Skeletal muscle tissue (tissue), 4 donors: ENCODE results near the gene RBM17. TPM values are rescaled to one million over a fixed set of nuclear protein-coding genes. Genes with fewer than 3 reads are reported as not detected.
"Not testable (repeated sequence)": the region's sequence is repeated elsewhere in the genome, so short reads cannot be mapped to it uniquely, and the experiment has no call there.

Experiments used
- H3K27ac ChIP-seq: one replicate; pipeline ENCODE4 v1.7.0; 2013; ENCODE audit warnings: mild to moderate bottlenecking, low read depth, low read length, inconsistent platforms
- H3K27me3 ChIP-seq, 3 donors: one replicate each; pipeline ENCODE4 v1.7.0; 2013; ENCODE audit warnings: low read length in 3 of 3; ENCODE audit not compliant: control insufficient read depth in 3 of 3, insufficient read depth in 3 of 3
- H3K36me3 ChIP-seq, 3 donors: one replicate each; pipeline ENCODE4 v1.7.0; 2013; ENCODE audit warnings: low read length in 3 of 3; ENCODE audit not compliant: control insufficient read depth in 3 of 3, insufficient read depth in 3 of 3
- H3K4me1 ChIP-seq, 3 donors: one replicate each; pipeline ENCODE4 v1.7.0; 2013; ENCODE audit warnings: low read length in 3 of 3, mild to moderate bottlenecking in 3 of 3; ENCODE audit not compliant: control insufficient read depth in 3 of 3, insufficient read depth in 3 of 3
- H3K4me3 ChIP-seq, 3 donors: one replicate each; pipeline ENCODE4 v1.7.0; 2013; ENCODE audit warnings: low read length in 3 of 3
- H3K9ac ChIP-seq, 3 donors: one replicate each; pipeline ENCODE4 v1.7.0; 2013; ENCODE audit warnings: low read length in 3 of 3, mild to moderate bottlenecking in 3 of 3, moderate library complexity in 2 of 3, low read depth in 1 of 3
- H3K9me3 ChIP-seq, 3 donors: one replicate each; pipeline ENCODE4 v1.7.0; 2013; ENCODE audit warnings: low read length in 3 of 3; ENCODE audit not compliant: control insufficient read depth in 3 of 3
- total RNA-seq: library from RNA; depleted of rRNA; stranded (reverse); fragments of >200 nt; gene quantifications from one replicate; pipeline ENCODE4 v1.2.3, GENCODE V29; 2014
- donor health status: Osteomylitis.

RBM17 gene, protein sequence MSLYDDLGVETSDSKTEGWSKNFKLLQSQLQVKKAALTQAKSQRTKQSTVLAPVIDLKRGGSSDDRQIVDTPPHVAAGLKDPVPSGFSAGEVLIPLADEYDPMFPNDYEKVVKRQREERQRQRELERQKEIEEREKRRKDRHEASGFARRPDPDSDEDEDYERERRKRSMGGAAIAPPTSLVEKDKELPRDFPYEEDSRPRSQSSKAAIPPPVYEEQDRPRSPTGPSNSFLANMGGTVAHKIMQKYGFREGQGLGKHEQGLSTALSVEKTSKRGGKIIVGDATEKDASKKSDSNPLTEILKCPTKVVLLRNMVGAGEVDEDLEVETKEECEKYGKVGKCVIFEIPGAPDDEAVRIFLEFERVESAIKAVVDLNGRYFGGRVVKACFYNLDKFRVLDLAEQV
- total RNA-seq: 41.2 TPM

DNA sequence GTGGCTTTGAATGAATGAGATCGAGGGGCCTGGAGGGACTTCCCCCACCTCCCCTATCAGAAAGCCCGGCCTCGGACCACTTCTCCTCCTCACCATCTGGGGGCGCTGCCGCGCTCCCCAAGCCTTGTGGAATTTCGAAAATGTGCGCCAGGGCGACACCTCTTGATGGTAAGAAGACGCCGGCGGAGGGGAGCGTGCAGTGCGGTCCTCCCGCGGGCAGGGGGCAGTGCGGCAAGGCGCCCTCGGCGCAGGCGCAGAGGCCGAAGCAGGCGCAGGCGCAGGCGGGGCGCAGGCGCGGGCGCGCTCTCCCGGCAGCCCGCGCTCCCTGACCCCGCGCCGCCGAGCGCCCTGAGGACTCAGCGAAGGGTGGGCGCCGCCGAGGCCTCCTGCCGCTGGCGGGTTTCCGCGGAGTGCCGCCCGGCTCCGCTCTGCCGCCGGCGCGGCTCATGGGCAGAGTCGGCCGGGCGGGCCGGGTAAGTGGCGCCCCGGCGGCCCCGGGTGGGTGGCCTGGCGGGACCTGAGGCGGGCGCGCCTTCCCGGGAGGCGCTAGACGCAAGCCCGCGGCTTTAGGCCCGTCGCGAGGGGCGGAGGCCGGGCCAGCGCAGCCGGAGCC is at the start of gene RBM17:
Gene RBM17 (plus strand): TSS at position 314 of the 613 bp plus-strand sequence. CDS start 8,032 bp downstream, outside the sequence.
- H3K4me3 ChIP-seq: peak within 1 kb of the TSS; percentile 89 to 93 (median 92)
- H3K9ac ChIP-seq: peak within 1 kb of the TSS; percentile 92 to 93 (median 93)
- H3K36me3 ChIP-seq: no peaks in the 10 kb centered on the region
- H3K9me3 ChIP-seq: no peaks in the 10 kb centered on the region
- peak within 1 kb of the TSS; percentile 66 for H3K27ac ChIP-seq
- peaks cover 0 to 5% (median 0%) of the 10 kb centered on the region in 3 donors for H3K27me3 ChIP-seq
- H3K4me1 ChIP-seq: peaks cover 26 to 32% (median 31%) of the 10 kb centered on the region in 3 donors

DNA sequence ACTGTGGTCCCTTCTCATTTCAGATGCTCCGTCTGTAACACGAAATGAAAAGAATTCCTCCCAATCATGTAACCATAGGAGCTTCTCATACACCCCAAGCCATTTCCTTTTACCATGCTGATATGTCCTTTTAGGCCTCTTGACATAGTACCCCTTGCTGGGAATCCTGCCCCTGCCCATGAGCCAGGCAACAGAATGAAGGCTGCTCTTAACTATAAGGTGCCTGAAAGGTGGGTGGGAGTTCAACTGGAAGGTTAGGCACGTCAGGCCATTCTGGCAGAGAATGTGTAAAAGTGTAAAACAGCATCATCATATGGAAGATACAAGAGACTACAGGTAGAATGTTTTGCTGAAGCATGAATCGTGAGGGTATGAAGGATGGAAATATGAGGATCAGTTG is 49.1 kb upstream of the RBM17 start:
- Histone ChIP-seq H3K4me3 (no peak overlapping the region), H3K27ac (no peak overlapping the region), H3K36me3 (no peaks in the 10 kb centered on the region), H3K4me1 (no peaks in the 10 kb centered on the region), H3K9me3 (peaks cover 0 to 3% (median 0%) of the 10 kb centered on the region in 3 donors), H3K9ac (no peak overlapping the region), H3K27me3 (peaks cover 0 to 4% (median 1%) of the 10 kb centered on the region in 3 donors)

DNA sequence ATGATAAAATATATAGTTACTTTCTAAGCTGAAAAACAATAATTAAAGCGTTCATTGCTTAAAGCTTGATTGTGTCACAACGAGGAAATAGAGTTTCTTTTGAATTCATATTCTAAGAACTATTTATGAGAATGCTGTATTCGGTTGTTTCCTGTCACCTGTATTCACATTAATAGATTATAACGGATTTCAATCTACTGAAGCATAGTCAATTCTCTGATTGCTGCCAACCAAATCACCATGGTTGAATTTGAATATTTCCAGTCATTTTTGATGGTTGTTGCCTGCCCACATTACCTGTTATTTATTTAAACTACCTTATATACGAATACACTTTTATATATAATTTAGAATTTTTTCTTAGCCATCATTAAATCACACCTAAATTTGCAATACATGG is 48.6 kb upstream of the RBM17 start:
- no peak overlapping the region for H3K27ac ChIP-seq
- H3K9ac ChIP-seq: no peak overlapping the region
- no peaks in the 10 kb centered on the region for H3K36me3 ChIP-seq
- peaks cover 2 to 6% (median 4%) of the 10 kb centered on the region in 3 donors for H3K27me3 ChIP-seq
- H3K4me3 ChIP-seq: no peak overlapping the region
- H3K4me1 ChIP-seq: no peaks in the 10 kb centered on the region
- H3K9me3 ChIP-seq: peaks cover 0 to 3% (median 0%) of the 10 kb centered on the region in 3 donors

DNA sequence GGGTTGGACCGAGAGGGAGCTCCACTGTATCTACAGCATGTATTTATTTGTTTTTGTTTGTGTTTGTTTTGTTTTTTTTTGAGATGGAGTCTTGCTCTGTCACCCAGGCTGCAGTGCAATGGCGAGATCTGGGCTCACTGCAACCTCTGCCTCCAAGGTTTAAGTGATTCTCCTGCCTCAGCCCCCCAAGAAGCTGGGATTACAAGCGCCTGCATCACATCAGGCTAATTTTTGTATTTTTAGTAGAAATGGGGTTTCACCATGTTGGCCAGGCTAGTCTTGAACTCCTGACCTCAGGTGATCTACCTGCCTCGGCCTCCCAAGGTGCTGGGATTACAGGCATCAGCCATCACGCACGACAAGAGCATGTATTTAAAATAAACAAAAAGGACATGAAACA is 45.5 kb upstream of the RBM17 start:
- not testable (repeated sequence) for H3K4me3 ChIP-seq, H3K27me3 ChIP-seq, H3K9ac ChIP-seq, H3K27ac ChIP-seq, H3K9me3 ChIP-seq, H3K4me1 ChIP-seq, H3K36me3 ChIP-seq

GRCh38 chr10:6044060-6044459 is 44.8 kb upstream of the RBM17 start:
- peaks cover 0 to 3% (median 0%) of the 10 kb centered on the region in 3 donors for H3K9me3 ChIP-seq
- no peak overlapping the region for H3K27ac ChIP-seq
- no peak overlapping the region for H3K9ac ChIP-seq
- H3K36me3 ChIP-seq: no peaks in the 10 kb centered on the region
- no peak overlapping the region for H3K4me3 ChIP-seq
- peaks cover 2 to 6% (median 4%) of the 10 kb centered on the region in 3 donors for H3K27me3 ChIP-seq
- no peaks in the 10 kb centered on the region for H3K4me1 ChIP-seq

GRCh38 chr10:6044751-6045313 is 44.0 kb upstream of the RBM17 start:
- H3K27ac ChIP-seq: no peak overlapping the region
- no peak overlapping the region for H3K9ac ChIP-seq
- no peaks in the 10 kb centered on the region for H3K9me3 ChIP-seq
- no peaks in the 10 kb centered on the region for H3K36me3 ChIP-seq
- no peak overlapping the region for H3K4me3 ChIP-seq
- peaks cover 2 to 6% (median 4%) of the 10 kb centered on the region in 3 donors for H3K27me3 ChIP-seq
- H3K4me1 ChIP-seq: peaks cover 0 to under 1% (median 0%) of the 10 kb centered on the region in 3 donors

- H3K27me3 ChIP-seq: peaks cover 2 to 6% (median 4%) of the 10 kb centered on the region in 3 donors
- H3K36me3 ChIP-seq: no peaks in the 10 kb centered on the region
- no peak overlapping the region for H3K27ac ChIP-seq
- H3K4me1 ChIP-seq: peaks cover 0 to 6% (median under 1%) of the 10 kb centered on the region in 3 donors
- H3K4me3 ChIP-seq: no peak overlapping the region
- H3K9ac ChIP-seq: no peak overlapping the region
- H3K9me3 ChIP-seq: no peaks in the 10 kb centered on the region
Observed at GRCh38 chr10:6045314-6045848, 43.5 kb upstream of the RBM17 start.

GRCh38 chr10:6045878-6046772 is 42.7 kb upstream of the RBM17 start:
- H3K9ac ChIP-seq: no peak overlapping the region
- H3K27me3 ChIP-seq: peaks cover 2 to 6% (median 4%) of the 10 kb centered on the region in 3 donors
- no peaks in the 10 kb centered on the region for H3K36me3 ChIP-seq
- H3K9me3 ChIP-seq: no peaks in the 10 kb centered on the region
- no peak overlapping the region for H3K27ac ChIP-seq
- H3K4me3 ChIP-seq: no peak overlapping the region
- H3K4me1 ChIP-seq: peaks cover 3 to 11% (median 6%) of the 10 kb centered on the region in 3 donors
